MG63 (cell line): ENCODE measurements around the gene OR2A7. TPM values are rescaled to one million over a fixed set of nuclear protein-coding genes. Genes with fewer than 3 reads are reported as not detected.
"Not testable (repeated sequence)": the region's sequence is repeated elsewhere in the genome, so short reads cannot be mapped to it uniquely, and the experiment has no call there.

Experiments used
- DNase-seq: peaks from one replicate; pipeline ENCODE4 v3.0.0-alpha.2; 2020
- H3K27me3 ChIP-seq: fragments of 250-450 bp; sonication (Bioruptor Pico); 2 replicates; pipeline ENCODE4 v1.5.1; 2020; ENCODE audit warnings: mild to moderate bottlenecking, moderate library complexity
- H3K36me3 ChIP-seq: fragments of 250-450 bp; sonication (Bioruptor Pico); 2 replicates; pipeline ENCODE4 v1.5.1; 2020; ENCODE audit warnings: mild to moderate bottlenecking, moderate library complexity
- H3K4me3 ChIP-seq: fragments of 250-450 bp; sonication (Bioruptor Pico); 2 replicates; pipeline ENCODE4 v1.5.1; 2020; ENCODE audit warnings: mild to moderate bottlenecking, moderate library complexity
- H3K9me3 ChIP-seq: fragments of 250-450 bp; sonication (Bioruptor Pico); 2 replicates; pipeline ENCODE4 v1.5.1; 2020; ENCODE audit warnings: mild to moderate bottlenecking, moderate library complexity
- total RNA-seq: library from RNA; depleted of rRNA; stranded (reverse); fragments of >200 nt; shearing (Covaris generic); gene quantifications from 2 replicates; pipeline ENCODE4 v1.2.3, GENCODE V29; 2014; ENCODE audit warnings: low replicate concordance

Gene OR2A7
- total RNA-seq, 1 experiment from 2014 or later, result 0.79 TPM

GRCh38 chr7:144269188-144269587 lies 4.6 kb upstream of the OR2A7 start, which contains the start of gene CTAGE8:
Gene CTAGE8 (minus strand): TSS chr7:144269288. CDS start chr7:144269250, 38 bp downstream.
- H3K9me3 ChIP-seq, H3K27me3 ChIP-seq, H3K36me3 ChIP-seq: not testable (repeated sequence)

GRCh38 chr7:144262128-144262527 lies 2.5 kb downstream of the OR2A7 start:
- H3K36me3 ChIP-seq, DNase-seq, H3K4me3 ChIP-seq, H3K9me3 ChIP-seq, H3K27me3 ChIP-seq: not testable (repeated sequence)

More at GRCh38 chr7:144269188-144269587, 4.6 kb upstream of the OR2A7 start, which contains the start of gene CTAGE8:
- H3K4me3 ChIP-seq, DNase-seq: not testable (repeated sequence)

GRCh38 chr7:144259067-144259466 lies 5.5 kb downstream of the OR2A7 start:
- not testable (repeated sequence) for H3K27me3 ChIP-seq, DNase-seq, H3K9me3 ChIP-seq, H3K4me3 ChIP-seq, H3K36me3 ChIP-seq

GRCh38 chr7:144256112-144256511 lies 8.5 kb downstream of the OR2A7 start:
- no peaks in the 10 kb centered on the region for H3K9me3 ChIP-seq
- no peaks in the 10 kb centered on the region for H3K36me3 ChIP-seq
- no peak for DNase-seq

GRCh38 chr7:144255471-144255897 lies 9.1 kb downstream of the OR2A7 start:
- Histone ChIP-seq H3K36me3 (no peaks in the 10 kb centered on the region), H3K4me3 (no peak overlapping the region), H3K9me3 (no peaks in the 10 kb centered on the region), H3K27me3 (no peaks in the 10 kb centered on the region)
- no peak for DNase-seq

More at GRCh38 chr7:144256112-144256511, 8.5 kb downstream of the OR2A7 start:
- Histone ChIP-seq H3K4me3 (no peak overlapping the region), H3K27me3 (no peaks in the 10 kb centered on the region)

GRCh38 chr7:144252307-144252706 lies 12.3 kb downstream of the OR2A7 start:
- H3K27me3 ChIP-seq, H3K9me3 ChIP-seq, H3K36me3 ChIP-seq, H3K4me3 ChIP-seq, DNase-seq: not testable (repeated sequence)

GRCh38 chr7:144247674-144248330 lies 16.8 kb downstream of the OR2A7 start:
- not testable (repeated sequence) for H3K27me3 ChIP-seq, DNase-seq, H3K36me3 ChIP-seq, H3K4me3 ChIP-seq, H3K9me3 ChIP-seq

- DNase-seq, H3K27me3 ChIP-seq, H3K36me3 ChIP-seq, H3K9me3 ChIP-seq, H3K4me3 ChIP-seq: not testable (repeated sequence)
These were observed 17.6 kb downstream of the OR2A7 start for GRCh38 chr7:144246967-144247366.

GRCh38 chr7:144245372-144245771 lies 19.2 kb downstream of the OR2A7 start:
- not testable (repeated sequence) for H3K36me3 ChIP-seq, H3K27me3 ChIP-seq, H3K9me3 ChIP-seq, DNase-seq, H3K4me3 ChIP-seq

- DNase-seq, H3K36me3 ChIP-seq, H3K4me3 ChIP-seq, H3K9me3 ChIP-seq, H3K27me3 ChIP-seq: not testable (repeated sequence)
These were observed 25.2 kb downstream of the OR2A7 start, which contains the start of gene OR2A42 for GRCh38 chr7:144239365-144239764. Gene OR2A42 (minus strand): TSS chr7:144239605. CDS start chr7:144232843, 6,762 bp downstream.

- H3K27me3 ChIP-seq, H3K9me3 ChIP-seq, H3K4me3 ChIP-seq, DNase-seq, H3K36me3 ChIP-seq: not testable (repeated sequence)
These were observed 26.0 kb downstream of the OR2A7 start for GRCh38 chr7:144238530-144239082.

- H3K4me3 ChIP-seq, H3K27me3 ChIP-seq, DNase-seq, H3K36me3 ChIP-seq, H3K9me3 ChIP-seq: not testable (repeated sequence)
These were observed 31.6 kb downstream of the OR2A7 start for GRCh38 chr7:144233039-144233438.

- DNase-seq, H3K36me3 ChIP-seq, H3K4me3 ChIP-seq, H3K9me3 ChIP-seq, H3K27me3 ChIP-seq: not testable (repeated sequence)
These were observed 33.6 kb downstream of the OR2A7 start for GRCh38 chr7:144231027-144231426.

GRCh38 chr7:144228810-144229209 lies 35.8 kb downstream of the OR2A7 start:
- H3K27me3 ChIP-seq, H3K4me3 ChIP-seq, H3K9me3 ChIP-seq, H3K36me3 ChIP-seq: not testable (repeated sequence)
- DNase-seq, result peak; percentile 8

GRCh38 chr7:144226866-144227265 lies 37.7 kb downstream of the OR2A7 start:
- not testable (repeated sequence) for H3K4me3 ChIP-seq, H3K27me3 ChIP-seq, H3K36me3 ChIP-seq, H3K9me3 ChIP-seq, DNase-seq

- not testable (repeated sequence) for H3K9me3 ChIP-seq, H3K27me3 ChIP-seq, H3K36me3 ChIP-seq, DNase-seq, H3K4me3 ChIP-seq
These were observed 40.9 kb downstream of the OR2A7 start for GRCh38 chr7:144223675-144224074.

GRCh38 chr7:144220531-144220930 lies 44.1 kb downstream of the OR2A7 start:
- not testable (repeated sequence) for H3K9me3 ChIP-seq, H3K4me3 ChIP-seq, H3K36me3 ChIP-seq, H3K27me3 ChIP-seq, DNase-seq

- not testable (repeated sequence) for H3K4me3 ChIP-seq
These were observed 45.4 kb downstream of the OR2A7 start for GRCh38 chr7:144219149-144219548.

More at GRCh38 chr7:144219149-144219548, 45.4 kb downstream of the OR2A7 start:
- not testable (repeated sequence) for H3K9me3 ChIP-seq, H3K36me3 ChIP-seq, H3K27me3 ChIP-seq, DNase-seq
